ENCODE results near the gene GALR3.
A peak's percentile ranks its signal among the peaks of the same experiment; 100 is the strongest.

The GALR3 gene

DNA sequence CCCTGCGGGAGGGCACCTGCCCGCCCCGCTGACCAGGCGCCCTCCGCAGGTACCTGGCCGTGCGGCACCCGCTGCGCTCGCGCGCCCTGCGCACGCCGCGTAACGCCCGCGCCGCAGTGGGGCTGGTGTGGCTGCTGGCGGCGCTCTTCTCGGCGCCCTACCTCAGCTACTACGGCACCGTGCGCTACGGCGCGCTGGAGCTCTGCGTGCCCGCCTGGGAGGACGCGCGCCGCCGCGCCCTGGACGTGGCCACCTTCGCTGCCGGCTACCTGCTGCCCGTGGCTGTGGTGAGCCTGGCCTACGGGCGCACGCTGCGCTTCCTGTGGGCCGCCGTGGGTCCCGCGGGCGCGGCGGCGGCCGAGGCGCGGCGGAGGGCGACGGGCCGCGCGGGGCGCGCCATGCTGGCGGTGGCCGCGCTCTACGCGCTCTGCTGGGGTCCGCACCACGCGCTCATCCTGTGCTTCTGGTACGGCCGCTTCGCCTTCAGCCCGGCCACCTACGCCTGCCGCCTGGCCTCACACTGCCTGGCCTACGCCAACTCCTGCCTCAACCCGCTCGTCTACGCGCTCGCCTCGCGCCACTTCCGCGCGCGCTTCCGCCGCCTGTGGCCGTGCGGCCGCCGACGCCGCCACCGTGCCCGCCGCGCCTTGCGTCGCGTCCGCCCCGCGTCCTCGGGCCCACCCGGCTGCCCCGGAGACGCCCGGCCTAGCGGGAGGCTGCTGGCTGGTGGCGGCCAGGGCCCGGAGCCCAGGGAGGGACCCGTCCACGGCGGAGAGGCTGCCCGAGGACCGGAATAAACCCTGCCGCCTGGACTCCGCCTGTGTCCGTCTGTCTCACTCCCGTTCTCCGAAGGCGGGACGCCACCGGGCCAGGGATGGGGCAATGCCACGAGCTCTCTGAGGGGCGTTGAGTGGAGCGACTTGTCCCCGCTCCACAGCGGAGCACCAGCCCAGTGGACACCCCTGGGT lies 1.8 kb downstream of the GALR3 start:
- no peak for DNase-seq

DNA sequence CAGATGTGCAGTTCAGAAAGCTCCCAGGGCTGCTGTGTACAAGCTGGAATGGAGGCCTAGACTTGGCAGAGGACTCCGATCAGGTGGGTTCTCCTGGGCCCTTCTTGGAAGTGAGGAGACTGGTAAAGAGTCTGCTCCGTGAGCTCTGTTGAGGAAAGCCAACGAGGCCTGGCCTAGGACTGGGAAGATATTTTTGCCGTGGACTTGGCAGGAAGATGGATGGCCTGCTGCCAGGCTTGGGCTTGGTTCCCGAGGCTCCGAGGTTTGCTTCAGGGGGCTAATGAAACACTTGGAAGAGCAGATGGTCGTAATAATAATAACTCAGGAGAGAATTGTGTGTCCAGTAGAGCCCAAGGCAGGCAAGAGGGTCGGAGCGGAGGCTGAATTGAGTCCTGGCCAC lies 3.9 kb downstream of the GALR3 start:
- no peak for DNase-seq

DNA sequence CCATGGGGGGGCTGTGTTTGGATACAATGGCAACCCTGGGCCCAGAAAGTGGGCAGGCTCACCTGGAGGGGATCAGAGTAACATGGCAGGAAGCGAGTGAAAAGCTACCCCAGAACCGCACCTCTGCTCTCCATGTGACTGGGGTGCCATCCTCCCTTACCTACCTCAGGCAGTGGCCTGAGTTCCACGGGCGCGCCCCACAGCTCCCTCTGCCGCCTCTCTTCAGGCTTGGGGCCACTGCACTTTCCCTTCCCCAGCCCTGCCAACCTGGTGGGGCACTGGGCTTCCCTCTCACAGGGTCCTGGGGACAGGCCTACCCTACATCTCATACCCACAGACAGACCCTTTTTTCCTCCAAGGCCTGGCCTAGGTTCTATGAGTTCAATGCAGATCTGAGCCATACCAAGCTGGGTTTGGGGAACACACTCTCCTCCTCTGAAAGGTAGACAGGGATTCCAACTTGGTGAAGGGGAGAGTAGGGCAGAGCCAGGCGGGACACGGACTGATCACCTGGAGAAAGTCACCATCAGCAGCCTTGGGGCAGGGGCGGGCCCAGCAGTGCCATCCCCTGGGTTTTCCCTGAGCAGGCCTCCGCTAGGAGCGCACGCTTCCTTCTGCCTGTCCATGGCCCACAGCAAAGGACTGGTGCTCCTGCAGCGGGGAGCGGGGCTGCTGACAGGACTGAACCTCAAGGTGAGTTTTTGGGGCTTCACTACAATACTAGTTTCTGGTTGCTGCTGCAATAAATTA lies 7.1 kb downstream of the GALR3 start:
- no peak for DNase-seq

DNA sequence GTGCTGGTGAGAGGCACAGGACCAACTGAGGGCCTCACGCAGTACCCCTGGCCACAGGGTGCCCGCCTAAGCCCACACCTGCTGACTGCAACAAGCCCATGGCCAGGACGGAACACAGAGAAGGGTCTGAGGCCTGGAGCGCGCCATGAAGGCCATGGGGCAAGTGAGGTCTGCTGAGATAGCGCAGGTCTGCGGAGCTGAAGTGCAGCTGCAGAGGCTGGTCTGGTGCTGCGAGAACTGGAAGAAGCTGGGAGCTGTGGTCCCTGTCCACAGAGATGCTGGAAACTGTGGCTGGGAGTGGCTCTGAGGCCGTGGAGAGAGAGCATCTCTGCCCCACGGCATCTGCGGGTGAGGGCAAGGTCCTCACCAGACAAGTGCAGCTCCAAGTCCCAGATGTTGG lies 8.3 kb downstream of the GALR3 start:
- no peak for DNase-seq

DNA sequence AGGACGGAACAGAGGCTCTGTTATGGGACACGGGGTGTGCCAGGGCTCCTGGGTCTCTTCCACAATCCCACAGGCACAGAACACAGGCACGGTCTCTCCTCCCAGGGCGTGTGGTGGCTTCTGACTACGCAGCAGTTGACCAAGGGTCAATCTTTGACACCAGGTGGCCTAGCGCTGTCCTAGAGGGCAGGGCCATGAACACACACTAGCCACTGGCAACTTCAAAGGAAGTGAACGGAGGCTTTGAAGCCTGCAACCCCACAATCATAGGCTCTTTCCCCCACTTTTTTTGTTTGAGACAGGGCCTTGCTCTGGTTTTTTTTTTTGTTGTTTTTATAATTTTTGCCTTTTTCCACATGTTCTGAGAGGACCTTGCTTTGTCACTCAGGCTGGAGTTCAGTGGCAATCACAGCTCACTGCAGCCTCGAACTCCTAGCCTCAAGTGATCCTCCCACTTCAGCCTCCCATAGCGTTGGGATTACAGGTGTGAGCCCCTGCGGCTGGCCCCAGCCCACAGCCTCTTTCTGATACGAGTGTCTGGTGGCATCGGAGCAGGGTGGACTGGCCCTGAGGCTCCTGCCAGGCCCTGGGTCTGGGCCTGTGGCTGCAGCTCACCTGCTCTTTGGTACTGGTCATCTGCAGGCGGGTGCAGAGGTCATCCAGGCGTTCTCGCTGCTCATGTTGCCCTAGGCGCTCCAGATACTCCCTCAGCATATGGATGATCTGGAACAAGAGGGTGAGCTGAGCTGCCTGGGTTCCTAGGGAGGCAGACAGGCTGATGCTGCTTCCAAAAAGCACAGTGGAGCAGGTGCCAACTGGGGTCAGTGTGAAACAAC lies 9.1 kb downstream of the GALR3 start:
- DNase-seq, result no peak

DNA sequence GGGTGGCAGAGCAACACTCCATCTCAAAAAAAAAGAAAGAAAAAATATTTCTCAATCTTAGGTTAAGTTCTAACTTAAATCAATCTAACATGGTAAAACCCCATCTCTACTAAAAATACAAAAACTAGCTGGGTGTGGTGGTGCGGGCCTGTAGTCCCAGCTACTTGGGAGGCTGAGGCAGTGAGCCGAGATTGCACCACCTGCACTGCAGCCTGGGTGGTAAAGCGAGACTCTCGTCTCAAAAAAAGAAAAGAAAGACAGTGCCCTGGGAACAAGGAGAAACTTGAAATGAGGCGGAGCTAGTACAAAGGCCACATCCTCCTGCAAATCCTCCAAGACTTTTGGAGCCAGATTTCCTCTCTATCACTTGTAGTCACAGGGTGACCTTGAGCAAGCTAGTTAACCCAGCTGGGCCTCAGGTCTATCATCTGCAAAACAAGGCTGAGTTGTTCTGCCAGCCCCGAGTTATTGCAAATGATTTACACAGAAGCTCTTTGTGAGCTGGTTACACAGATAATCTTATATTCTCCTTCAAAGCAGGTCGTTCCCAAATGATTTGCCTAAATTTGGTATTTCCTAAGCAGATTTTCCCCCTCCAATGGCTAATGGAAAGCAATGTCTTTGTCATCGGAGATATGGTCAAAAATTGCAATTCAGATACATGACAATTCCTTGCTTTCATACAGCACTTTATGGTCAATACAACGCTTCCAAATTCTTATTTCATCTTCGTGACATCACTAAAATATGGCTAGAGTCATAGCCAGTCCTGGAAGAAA lies 19.0 kb downstream of the GALR3 start:
- no peak for DNase-seq

GRCh38 chr22:37843741-37844089 lies 20.5 kb downstream of the GALR3 start:
- no peak for DNase-seq

DNA sequence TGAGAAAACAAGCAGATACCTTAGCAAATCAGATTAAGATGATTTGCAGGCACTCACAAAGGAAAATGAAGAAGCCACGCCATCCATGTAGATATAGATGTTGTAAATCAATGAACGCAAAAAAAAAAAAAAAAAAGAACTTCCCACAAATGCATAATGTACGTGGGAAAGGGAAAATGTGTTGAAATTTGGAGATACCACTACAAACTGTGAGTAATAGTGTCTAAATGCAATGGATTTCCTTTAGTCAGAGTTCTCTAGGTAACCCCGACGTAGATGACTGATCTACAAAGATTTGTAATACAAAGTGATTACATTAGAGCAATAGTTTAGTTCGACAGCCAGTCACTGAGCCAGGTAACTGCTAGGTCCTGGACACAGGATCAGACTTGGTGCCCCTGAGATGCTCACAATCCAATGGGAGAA lies 21.7 kb downstream of the GALR3 start:
- no peak for DNase-seq

DNA sequence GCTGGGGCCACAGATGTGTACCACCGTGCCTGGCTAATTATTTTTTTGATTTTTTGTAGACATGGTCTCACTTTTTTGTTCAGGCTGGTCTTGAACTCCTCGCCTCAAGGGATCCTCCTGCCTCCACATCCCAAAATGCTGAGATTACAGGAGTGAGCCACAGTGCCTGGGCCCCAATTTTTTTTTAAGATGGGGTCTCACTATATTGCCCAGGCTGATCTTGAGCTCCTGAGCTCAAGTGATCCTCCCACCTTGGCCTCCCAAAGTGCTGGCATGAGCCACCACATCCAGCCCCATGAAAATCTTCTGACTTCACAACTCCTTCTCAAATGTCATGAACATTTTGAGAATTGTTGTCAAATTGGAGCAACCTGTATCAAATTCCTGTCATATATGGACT lies 23.3 kb downstream of the GALR3 start:
- no peak for DNase-seq

DNA sequence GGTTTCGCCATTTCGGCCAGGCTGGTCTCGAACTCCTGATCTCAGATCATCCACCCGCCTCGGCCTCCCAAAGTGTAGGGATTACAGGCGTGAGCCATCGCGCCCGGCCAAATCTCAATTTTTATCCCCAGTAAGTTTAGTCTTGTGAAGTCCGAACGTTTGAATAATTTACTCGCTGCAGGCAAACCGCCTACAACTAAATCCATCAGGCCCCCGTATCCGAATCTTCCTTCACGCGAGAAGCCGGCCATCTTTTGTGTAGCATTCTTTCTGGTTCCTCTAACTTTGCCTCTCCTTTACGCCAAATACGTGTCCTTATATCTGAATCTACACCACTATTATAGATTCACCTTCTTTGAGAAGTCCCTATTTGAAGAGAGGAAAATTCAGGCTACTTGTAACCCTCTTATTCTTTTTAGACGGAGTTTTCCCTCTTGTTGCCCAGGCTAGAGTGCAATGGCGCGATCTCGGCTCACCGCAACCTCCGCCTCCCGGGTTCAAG lies 25.5 kb downstream of the GALR3 start:
- DNase-seq, result peak in 1 of 2 donors; percentile 47

- peak; percentile 86 to 89 for DNase-seq
Measured at GRCh38 chr22:37849089-37849751, 26.0 kb downstream of the GALR3 start, which contains the start of gene EIF3L. EIF3L (plus strand) TSS chr22:37849419; CDS start chr22:37849450, 31 bp downstream.

DNA sequence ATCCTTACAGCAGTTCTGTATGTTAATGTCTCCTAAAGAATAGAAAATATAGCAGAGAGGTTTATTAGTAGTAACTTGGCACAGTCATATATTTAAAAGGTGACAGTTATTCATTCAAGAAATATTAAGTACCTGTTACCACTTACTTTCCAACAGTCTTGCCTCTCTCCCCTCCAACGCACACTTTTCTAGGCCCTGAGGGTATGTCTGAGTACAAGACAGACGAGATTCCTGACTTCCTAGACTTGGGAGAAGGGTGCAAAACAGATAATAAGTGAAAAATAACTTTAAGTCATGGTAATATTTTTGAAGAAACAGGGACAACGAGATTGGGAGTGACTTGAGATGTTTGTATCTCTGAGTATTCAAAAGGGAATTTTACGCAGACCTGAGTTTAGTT lies 27.6 kb downstream of the GALR3 start:
- no peak for DNase-seq

DNA sequence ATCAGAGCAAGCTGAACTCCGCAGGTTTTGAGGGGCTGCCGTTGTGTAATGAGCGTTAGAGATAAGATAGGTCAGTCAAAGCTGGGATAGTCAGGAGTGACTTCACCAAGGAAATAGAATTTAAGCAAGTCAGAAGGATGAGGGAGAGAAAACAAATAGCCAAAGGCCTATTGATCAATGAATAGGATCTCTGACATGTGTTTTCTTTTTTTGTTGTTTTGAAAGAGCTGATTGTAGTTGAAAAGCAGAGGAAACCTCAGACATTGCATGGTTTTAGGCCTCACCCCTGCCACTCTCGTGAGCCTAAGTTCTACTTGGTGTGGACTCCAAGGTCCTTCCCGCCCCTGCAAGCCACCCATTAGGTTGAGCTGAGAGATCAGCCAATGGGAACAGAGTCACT lies 29.2 kb downstream of the GALR3 start:
- no peak for DNase-seq

DNA sequence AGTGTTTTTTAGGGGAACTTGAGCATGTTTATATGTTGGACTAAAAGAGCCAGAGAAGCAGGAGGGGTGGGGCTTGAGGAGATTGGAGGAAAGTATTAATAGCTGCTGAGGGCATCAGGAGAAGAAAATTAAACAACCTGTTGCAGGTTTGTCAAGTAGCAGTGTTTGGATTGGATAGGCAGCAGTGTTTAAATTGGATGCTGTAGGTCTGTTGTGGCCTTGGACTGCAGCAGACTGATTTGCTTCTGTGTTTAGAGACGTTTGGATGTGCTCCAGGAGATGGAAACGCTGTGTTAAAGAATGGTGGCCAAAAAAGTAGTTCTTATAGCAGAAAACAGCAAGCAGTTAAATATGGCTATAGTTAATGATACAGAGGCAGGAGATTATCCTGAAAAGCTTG lies 31.8 kb downstream of the GALR3 start:
- no peak for DNase-seq

DNA sequence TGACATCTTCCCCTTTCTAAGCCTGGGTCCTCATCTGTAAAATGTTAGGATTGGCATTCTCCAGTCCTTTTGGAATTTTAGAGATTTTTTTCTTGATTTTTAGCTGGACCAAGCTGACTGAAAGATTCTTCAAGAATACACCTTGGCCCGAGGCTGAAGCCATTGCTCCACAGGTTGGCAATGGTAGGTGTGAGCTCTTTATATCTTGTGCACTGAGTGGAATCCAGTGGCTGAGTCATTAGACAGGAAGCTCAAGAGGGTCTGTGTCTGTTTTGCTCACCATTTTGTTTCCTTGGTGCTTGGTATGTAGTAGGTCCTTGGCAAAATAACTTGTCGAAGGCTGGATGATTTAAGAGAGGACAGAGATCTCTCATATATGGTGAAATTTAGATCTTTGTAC lies 32.3 kb downstream of the GALR3 start:
- no peak for DNase-seq

GRCh38 chr22:37860796-37861421 lies 37.7 kb downstream of the GALR3 start:
- DNase-seq, result no peak

GRCh38 chr22:37862570-37863325 lies 39.6 kb downstream of the GALR3 start:
- DNase-seq, result no peak

DNA sequence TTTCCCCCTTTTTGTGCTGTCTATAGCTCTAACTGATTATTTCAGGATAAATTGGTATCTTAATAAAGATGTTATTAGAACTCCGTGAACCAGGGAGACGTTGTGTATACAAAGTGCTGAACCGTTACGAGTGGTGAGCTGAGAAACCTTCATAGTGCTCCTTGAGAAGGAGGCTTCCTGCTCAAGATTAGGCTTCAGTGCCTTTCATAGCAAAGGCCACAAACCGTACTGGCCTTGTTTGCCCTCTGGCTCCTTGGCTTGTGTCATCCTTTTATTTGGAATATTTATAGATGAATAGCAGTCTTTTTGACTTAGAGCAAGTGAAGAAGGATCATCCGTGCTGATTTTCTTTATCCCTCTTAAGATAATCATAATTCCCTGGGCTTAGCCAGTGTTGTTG lies 42.3 kb downstream of the GALR3 start:
- no peak for DNase-seq

- no peak for DNase-seq
Measured at GRCh38 chr22:37870273-37870672, 47.1 kb downstream of the GALR3 start.

Measured in CD4-positive, alpha-beta T cell treated with Interferon alpha-2 for 1 hour (primary cell).